ENCODE measurements around the gene TMEM179B. TPM values are rescaled to one million over a fixed set of nuclear protein-coding genes. Genes with fewer than 3 reads are reported as not detected.
A peak's percentile ranks its signal among the peaks of the same experiment; 100 is the strongest.

Gene TMEM179B
- total and polyA plus RNA-seq, 2 of the 13 experiments (the other 11 are each of a cell fraction or from before 2014, with no cell fraction given) = 24.8 to 25.7 TPM

DNA sequence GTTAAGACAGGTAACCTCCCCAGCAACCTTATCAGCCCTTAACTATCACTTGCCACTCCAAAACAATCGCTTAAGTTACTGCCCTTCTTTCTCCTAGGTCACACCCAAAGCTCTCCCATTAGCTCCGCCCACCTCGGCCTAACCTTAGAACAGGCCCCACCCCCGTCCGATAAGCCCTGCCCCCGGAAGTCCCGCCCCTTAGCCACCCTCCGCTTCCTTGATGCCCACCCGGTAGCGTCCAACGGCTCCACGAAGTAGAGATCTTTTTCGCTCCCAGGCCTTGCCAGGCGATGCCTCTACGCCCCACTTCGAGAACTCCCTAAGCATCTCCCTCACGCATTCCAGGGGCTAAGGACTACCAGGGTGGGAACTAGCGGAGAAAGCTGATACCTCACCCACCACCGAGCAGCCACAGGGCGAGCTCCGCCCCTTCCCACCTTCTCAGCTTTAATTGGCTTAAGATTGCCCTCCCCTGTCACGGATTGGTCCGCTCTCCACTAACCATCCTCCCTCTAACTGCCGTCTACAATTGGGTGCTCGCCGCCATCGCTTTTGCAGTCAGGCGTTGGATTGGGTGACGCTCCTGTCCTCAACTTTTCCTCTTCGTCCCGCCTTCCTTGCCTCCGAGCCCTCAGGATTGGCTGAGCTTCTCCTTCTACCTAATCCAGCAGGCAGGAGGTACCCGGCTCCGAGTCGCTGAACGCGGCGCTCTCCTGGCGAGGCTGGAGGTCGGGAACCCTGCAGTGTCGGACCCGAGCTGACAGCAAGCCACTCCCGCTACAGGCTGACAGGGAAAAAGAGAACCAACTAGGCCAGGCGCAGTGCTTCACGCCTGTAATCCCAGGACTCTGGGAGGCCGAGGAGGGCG, 33.2 kb upstream of the TMEM179B start, which contains the start of gene ZBTB3 (continued):
- TF ChIP-seq, protein P1, sequence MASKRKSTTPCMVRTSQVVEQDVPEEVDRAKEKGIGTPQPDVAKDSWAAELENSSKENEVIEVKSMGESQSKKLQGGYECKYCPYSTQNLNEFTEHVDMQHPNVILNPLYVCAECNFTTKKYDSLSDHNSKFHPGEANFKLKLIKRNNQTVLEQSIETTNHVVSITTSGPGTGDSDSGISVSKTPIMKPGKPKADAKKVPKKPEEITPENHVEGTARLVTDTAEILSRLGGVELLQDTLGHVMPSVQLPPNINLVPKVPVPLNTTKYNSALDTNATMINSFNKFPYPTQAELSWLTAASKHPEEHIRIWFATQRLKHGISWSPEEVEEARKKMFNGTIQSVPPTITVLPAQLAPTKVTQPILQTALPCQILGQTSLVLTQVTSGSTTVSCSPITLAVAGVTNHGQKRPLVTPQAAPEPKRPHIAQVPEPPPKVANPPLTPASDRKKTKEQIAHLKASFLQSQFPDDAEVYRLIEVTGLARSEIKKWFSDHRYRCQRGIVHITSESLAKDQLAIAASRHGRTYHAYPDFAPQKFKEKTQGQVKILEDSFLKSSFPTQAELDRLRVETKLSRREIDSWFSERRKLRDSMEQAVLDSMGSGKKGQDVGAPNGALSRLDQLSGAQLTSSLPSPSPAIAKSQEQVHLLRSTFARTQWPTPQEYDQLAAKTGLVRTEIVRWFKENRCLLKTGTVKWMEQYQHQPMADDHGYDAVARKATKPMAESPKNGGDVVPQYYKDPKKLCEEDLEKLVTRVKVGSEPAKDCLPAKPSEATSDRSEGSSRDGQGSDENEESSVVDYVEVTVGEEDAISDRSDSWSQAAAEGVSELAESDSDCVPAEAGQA (IDR thresholded peaks at IDR 0.05; ENCODE audit: low read depth) = no peak
- TF ChIP-seq, protein P1 (CRISPR knock-in tag; IDR thresholded peaks at IDR 0.05; ENCODE audit: borderline replicate concordance) = no peak
- no peak for TF ChIP-seq NCOA2 (CRISPR knock-in tag; IDR thresholded peaks at IDR 0.05)
- no peak; the same call in 1 of the 2 replicates for TF ChIP-seq ZNF772 (CRISPR knock-in tag; IDR thresholded peaks at IDR 0.05)
- no peak for TF ChIP-seq PBX3 (CRISPR knock-in tag; IDR thresholded peaks at IDR 0.05; ENCODE audit: borderline replicate concordance)
- no peak; the same call in 1 of the 2 replicates for TF ChIP-seq RAD21 (CRISPR knock-in tag; IDR thresholded peaks at IDR 0.05)
- TF ChIP-seq FOSL1 (CRISPR knock-in tag; IDR thresholded peaks at IDR 0.05; ENCODE audit: borderline replicate concordance) = no peak
- TF ChIP-seq ZNF768 (CRISPR knock-in tag; IDR thresholded peaks at IDR 0.05) = no peak
- TF ChIP-seq SYNCRIP (IDR thresholded peaks at IDR 0.05; ENCODE audit: insufficient read depth, low read depth, low read length) = no peak
- TF ChIP-seq, protein P2, sequence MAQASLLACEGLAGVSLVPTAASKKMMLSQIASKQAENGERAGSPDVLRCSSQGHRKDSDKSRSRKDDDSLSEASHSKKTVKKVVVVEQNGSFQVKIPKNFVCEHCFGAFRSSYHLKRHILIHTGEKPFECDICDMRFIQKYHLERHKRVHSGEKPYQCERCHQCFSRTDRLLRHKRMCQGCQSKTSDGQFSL (CRISPR knock-in tag; IDR thresholded peaks at IDR 0.05) = no peak
- TF ChIP-seq ZNF7 (CRISPR knock-in tag; IDR thresholded peaks at IDR 0.05) = no peak
- TF ChIP-seq ZFP36L2 (CRISPR knock-in tag; IDR thresholded peaks at IDR 0.05) = no peak
- TF ChIP-seq, protein P3, sequence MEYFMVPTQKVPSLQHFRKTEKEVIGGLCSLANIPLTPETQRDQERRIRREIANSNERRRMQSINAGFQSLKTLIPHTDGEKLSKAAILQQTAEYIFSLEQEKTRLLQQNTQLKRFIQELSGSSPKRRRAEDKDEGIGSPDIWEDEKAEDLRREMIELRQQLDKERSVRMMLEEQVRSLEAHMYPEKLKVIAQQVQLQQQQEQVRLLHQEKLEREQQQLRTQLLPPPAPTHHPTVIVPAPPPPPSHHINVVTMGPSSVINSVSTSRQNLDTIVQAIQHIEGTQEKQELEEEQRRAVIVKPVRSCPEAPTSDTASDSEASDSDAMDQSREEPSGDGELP (IDR thresholded peaks at IDR 0.05; ENCODE audit: borderline replicate concordance, low read depth) = peak; percentile 37; the same call in 1 of the 2 replicates
- no peak for TF ChIP-seq HES4 (CRISPR knock-in tag; IDR thresholded peaks at IDR 0.05; ENCODE audit: borderline replicate concordance)
- TF ChIP-seq JDP2 (CRISPR knock-in tag; IDR thresholded peaks at IDR 0.05; ENCODE audit: borderline replicate concordance) = no peak
- peak; percentile 74 for TF ChIP-seq MAX (IDR thresholded peaks at IDR 0.05)
- TF ChIP-seq ZIK1 (CRISPR knock-in tag; IDR thresholded peaks at IDR 0.05; ENCODE audit: borderline replicate concordance, low read depth) = no peak
- TF ChIP-seq ZNF44 (CRISPR knock-in tag; IDR thresholded peaks at IDR 0.05) = no peak
- peak; percentile 98 for TF ChIP-seq NFYB (CRISPR knock-in tag; IDR thresholded peaks at IDR 0.05)
- peak; percentile 78 for TF ChIP-seq SALL1 (CRISPR knock-in tag; IDR thresholded peaks at IDR 0.05)
- TF ChIP-seq ZNF672 (CRISPR knock-in tag; IDR thresholded peaks at IDR 0.05) = no peak
- TF ChIP-seq NFE2 (CRISPR knock-in tag; IDR thresholded peaks at IDR 0.05) = no peak
- TF ChIP-seq EED (CRISPR knock-in tag; IDR thresholded peaks at IDR 0.05) = no peak; the same call in 1 of the 2 replicates
